Sigmoid colon (tissue), 4 donors: ENCODE results near the gene SOHLH2.

ENCODE experiments used
- EP300 ChIP-seq, 4 donors: sonication (generic); formaldehyde crosslinking; IDR thresholded peaks; one replicate each; pipeline ENCODE4 v1.6.1; 2017; ENCODE audit warnings: antibody characterized with exemption in 4 of 4
- POLR2A ChIP-seq, 2 donors: fragments of 450-650 bp; IDR thresholded peaks; one replicate each; pipeline ENCODE4 v1.6.1; 2016; ENCODE audit warnings: antibody characterized with exemption in 2 of 2, mild to moderate bottlenecking in 2 of 2, moderate library complexity in 2 of 2
- POLR2AphosphoS5 ChIP-seq, 4 donors: sonication (generic); formaldehyde crosslinking; IDR thresholded peaks; one replicate each; pipeline ENCODE4 v1.6.1; 2017; ENCODE audit warnings: antibody characterized with exemption in 4 of 4
- TF ChIP-seq, protein P1 (sequence below), 4 experiments: fragments of 450-650 bp in 3 of 4; fragments of 200-600 bp in 1 of 4; IDR thresholded peaks; one replicate each; pipeline ENCODE4 v1.5.1; 2016 to 2019; ENCODE audit warnings: antibody characterized with exemption in 4 of 4, mild to moderate bottlenecking in 3 of 4, moderate library complexity in 2 of 4

DNA sequence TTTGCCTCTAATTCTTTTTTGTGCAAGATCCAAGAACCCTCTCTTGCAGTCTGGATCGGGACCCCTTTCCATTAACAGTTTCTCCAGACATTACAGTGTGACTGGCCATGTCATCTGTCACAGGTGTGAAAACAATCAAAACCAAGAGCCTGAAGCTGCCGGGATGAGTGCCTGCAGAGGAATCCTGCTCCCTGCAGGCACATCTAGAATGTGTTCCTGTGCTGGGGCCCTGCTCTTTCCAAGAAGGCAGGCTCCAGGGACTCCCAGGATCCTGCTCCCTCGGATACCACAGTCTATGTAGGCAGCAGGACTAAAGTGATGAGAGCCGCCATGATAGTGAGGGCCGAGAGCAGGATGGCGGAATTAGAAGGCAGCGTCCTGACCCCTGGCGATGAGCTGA is 44.5 kb upstream of the SOHLH2 start:
- TF ChIP-seq EP300 (IDR thresholded peaks at IDR 0.05) (no peak), POLR2A (IDR thresholded peaks at IDR 0.05) (no peak), POLR2AphosphoS5 (IDR thresholded peaks at IDR 0.05) (no peak)
- TF ChIP-seq, protein P1, sequence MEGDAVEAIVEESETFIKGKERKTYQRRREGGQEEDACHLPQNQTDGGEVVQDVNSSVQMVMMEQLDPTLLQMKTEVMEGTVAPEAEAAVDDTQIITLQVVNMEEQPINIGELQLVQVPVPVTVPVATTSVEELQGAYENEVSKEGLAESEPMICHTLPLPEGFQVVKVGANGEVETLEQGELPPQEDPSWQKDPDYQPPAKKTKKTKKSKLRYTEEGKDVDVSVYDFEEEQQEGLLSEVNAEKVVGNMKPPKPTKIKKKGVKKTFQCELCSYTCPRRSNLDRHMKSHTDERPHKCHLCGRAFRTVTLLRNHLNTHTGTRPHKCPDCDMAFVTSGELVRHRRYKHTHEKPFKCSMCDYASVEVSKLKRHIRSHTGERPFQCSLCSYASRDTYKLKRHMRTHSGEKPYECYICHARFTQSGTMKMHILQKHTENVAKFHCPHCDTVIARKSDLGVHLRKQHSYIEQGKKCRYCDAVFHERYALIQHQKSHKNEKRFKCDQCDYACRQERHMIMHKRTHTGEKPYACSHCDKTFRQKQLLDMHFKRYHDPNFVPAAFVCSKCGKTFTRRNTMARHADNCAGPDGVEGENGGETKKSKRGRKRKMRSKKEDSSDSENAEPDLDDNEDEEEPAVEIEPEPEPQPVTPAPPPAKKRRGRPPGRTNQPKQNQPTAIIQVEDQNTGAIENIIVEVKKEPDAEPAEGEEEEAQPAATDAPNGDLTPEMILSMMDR (IDR thresholded peaks at IDR 0.05) = no peak
